NT2/D1 (cell line): Measurements from ENCODE around the gene KLHL26.

Experiments
- YY1 ChIP-seq: IDR thresholded peaks from 2 replicates; pipeline ENCODE4 v1.6.1; 2011; ENCODE audit not compliant: insufficient read length, insufficient read depth
- ZNF274 ChIP-seq: IDR thresholded peaks from 2 replicates; pipeline ENCODE4 v1.6.1; 2011; ENCODE audit warnings: mild to moderate bottlenecking, low read depth, low read length

- TF ChIP-seq YY1 (no peak), ZNF274 (no peak)
These were observed 47.3 kb downstream of the KLHL26 start for GRCh38 chr19:18683958-18684641.
